Measurements from ENCODE around the gene TDRD10. TPM values are rescaled to one million over a fixed set of nuclear protein-coding genes. Genes with fewer than 3 reads are reported as not detected.

TDRD10 gene
- total RNA-seq, 8 experiments from 2014 or later: 0.17 to 2.6 (median 0.92) TPM; not detected in 1

- WGBS, 10 experiments: 0 to 6% (median 4%) methylated on average over 3 to 12 of the region's 17 CpGs; no CpG with 5 or more reads in 7 of the 10 experiments
- peak overlapping the region; percentile 41 to 56 (median 47) for H3K4me3 ChIP-seq
- peaks cover 29 to 32% of the 10 kb centered on the region in 2 donors for H3K4me1 ChIP-seq (replicated peaks in 1 of 2)
- ATAC-seq (replicated peaks in 6 of 8): peak in 2 of 8 experiments; percentile 6 to 12
- in situ Hi-C loops (cut with MboI; ENCODE audit: low pct_unique_long_range_greater_than_20kb in 2 of 9, low sequenced_read_pairs in 9 of 9, unreplicated experiment in 9 of 9): loop anchor here in 3 of 9 experiments (25.0 kb wide), 1 partner anchor 494 kb away; the partner anchor contains the start of genes ADAM15 (in 3 of the 3) and EFNA4 (in 3 of the 3)
- H3K27ac ChIP-seq: no peak overlapping the region
Observed at GRCh38 chr1:154568157-154568815, 66.3 kb downstream of the TDRD10 start.

- no peak for ATAC-seq (replicated peaks in 6 of 8)
- no peak overlapping the region for H3K27ac ChIP-seq
- in situ Hi-C loops (cut with MboI; ENCODE audit: low pct_unique_long_range_greater_than_20kb in 2 of 9, low sequenced_read_pairs in 9 of 9, unreplicated experiment in 9 of 9): loop anchor here in 3 of 9 experiments (25.0 kb wide), 1 partner anchor 491 kb away; the partner anchor contains the start of genes ADAM15 (in 3 of the 3) and EFNA4 (in 3 of the 3)
- no peak overlapping the region for H3K4me3 ChIP-seq
- 92 to 100% (median 95%) methylated on average over 4 to 56 of the region's 59 CpGs; no CpG with 5 or more reads in 3 of the 10 experiments for WGBS, 10 experiments
- H3K4me1 ChIP-seq (replicated peaks in 1 of 2): peaks cover 33 to 40% of the 10 kb centered on the region in 2 donors
Observed at GRCh38 chr1:154571244-154571963, 69.4 kb downstream of the TDRD10 start.

GRCh38 chr1:154571964-154572288 is 69.9 kb downstream of the TDRD10 start:
- no peak overlapping the region for H3K4me3 ChIP-seq
- 85 to 100% (median 91%) methylated on average over 1 to 28 of the region's 29 CpGs; no CpG with 5 or more reads in 5 of the 10 experiments for WGBS, 10 experiments
- H3K4me1 ChIP-seq (replicated peaks in 1 of 2): peaks cover 28 to 36% of the 10 kb centered on the region in 2 donors
- in situ Hi-C loops (cut with MboI; ENCODE audit: low pct_unique_long_range_greater_than_20kb in 2 of 9, low sequenced_read_pairs in 9 of 9, unreplicated experiment in 9 of 9): loop anchor here in 3 of 9 experiments (25.0 kb wide), 1 partner anchor 490 kb away; the partner anchor contains the start of genes ADAM15 (in 3 of the 3) and EFNA4 (in 3 of the 3)
- ATAC-seq (replicated peaks in 6 of 8): no peak
- H3K27ac ChIP-seq: peak overlapping the region; percentile 5 to 17

- in situ Hi-C loops (cut with MboI; ENCODE audit: low pct_unique_long_range_greater_than_20kb in 2 of 9, low sequenced_read_pairs in 9 of 9, unreplicated experiment in 9 of 9): loop anchor here in 3 of 9 experiments (25.0 kb wide), 1 partner anchor 490 kb away; the partner anchor contains the start of genes ADAM15 (in 3 of the 3) and EFNA4 (in 3 of the 3)
- peak overlapping the region; percentile 5 to 17 for H3K27ac ChIP-seq
- 61 to 100% (median 80%) methylated on average over 1 to 4 of the region's 10 CpGs; no CpG with 5 or more reads in 5 of the 10 experiments for WGBS, 10 experiments
- H3K4me1 ChIP-seq (replicated peaks in 1 of 2): peaks cover 27 to 35% of the 10 kb centered on the region in 2 donors
- no peak overlapping the region for H3K4me3 ChIP-seq
- peak in 1 of 8 experiments; percentile 9 for ATAC-seq (replicated peaks in 6 of 8)
Observed at GRCh38 chr1:154572468-154573167, 70.6 kb downstream of the TDRD10 start.

GRCh38 chr1:154573168-154573510 is 71.1 kb downstream of the TDRD10 start:
- 50 to 93% (median 86%) methylated on average over 1 to 3 of the region's 3 CpGs; no CpG with 5 or more reads in 3 of the 10 experiments for WGBS, 10 experiments
- Histone ChIP-seq H3K27ac (no peak overlapping the region), H3K4me1 (replicated peaks in 1 of 2) (peaks cover 27 to 33% of the 10 kb centered on the region in 2 donors), H3K4me3 (no peak overlapping the region)
- no peak for ATAC-seq (replicated peaks in 6 of 8)
- in situ Hi-C loops (cut with MboI; ENCODE audit: low pct_unique_long_range_greater_than_20kb in 2 of 9, low sequenced_read_pairs in 9 of 9, unreplicated experiment in 9 of 9): loop anchor here in 3 of 9 experiments (25.0 kb wide), 1 partner anchor 489 kb away; the partner anchor contains the start of genes ADAM15 (in 3 of the 3) and EFNA4 (in 3 of the 3)

GRCh38 chr1:154574716-154575115 is 72.7 kb downstream of the TDRD10 start:
- peak; percentile 17 to 90 (median 74) for ATAC-seq (replicated peaks in 6 of 8)
- Histone ChIP-seq H3K4me1 (replicated peaks in 1 of 2) (peaks cover 18 to 25% of the 10 kb centered on the region in 2 donors), H3K27ac (no peak overlapping the region), H3K4me3 (no peak overlapping the region)
- 0 to 60% (median 29%) methylated on average over 1 to 7 of the region's 7 CpGs; no CpG with 5 or more reads in 2 of the 10 experiments for WGBS, 10 experiments
- in situ Hi-C loops (cut with MboI; ENCODE audit: low pct_unique_long_range_greater_than_20kb in 2 of 9, low sequenced_read_pairs in 9 of 9, unreplicated experiment in 9 of 9): loop anchor here in 3 of 9 experiments (25.0 kb wide), 1 partner anchor 488 kb away; the partner anchor contains the start of genes ADAM15 (in 3 of the 3) and EFNA4 (in 3 of the 3)

GRCh38 chr1:154575147-154575927 is 73.3 kb downstream of the TDRD10 start:
- 84 to 100% (median 87%) methylated on average over 3 to 9 of the region's 10 CpGs; no CpG with 5 or more reads in 3 of the 10 experiments for whole genome bisulfite sequencing, 10 experiments
- H3K27ac ChIP-seq: no peak overlapping the region
- no peak overlapping the region for H3K4me3 ChIP-seq
- in situ Hi-C loops (cut with MboI; ENCODE audit: low pct_unique_long_range_greater_than_20kb in 2 of 9, low sequenced_read_pairs in 9 of 9, unreplicated experiment in 9 of 9): no loop called here
- H3K4me1 ChIP-seq (replicated peaks in 1 of 2): peaks cover 18 to 25% of the 10 kb centered on the region in 2 donors
- ATAC-seq (replicated peaks in 6 of 8): peak in 3 of 8 experiments; percentile 2 to 9 (median 3)

- in situ Hi-C loops (cut with MboI; ENCODE audit: low pct_unique_long_range_greater_than_20kb in 2 of 9, low sequenced_read_pairs in 9 of 9, unreplicated experiment in 9 of 9): no loop called here
- no peak overlapping the region for H3K4me3 ChIP-seq
- peak in 1 of 8 experiments; percentile 4 for ATAC-seq (replicated peaks in 6 of 8)
- no peak overlapping the region for H3K27ac ChIP-seq
- WGBS, 10 experiments: 50 to 100% (median 92%) methylated on average over 1 to 5 of the region's 8 CpGs; no CpG with 5 or more reads in 3 of the 10 experiments
- peaks cover 18 to 25% of the 10 kb centered on the region in 2 donors for H3K4me1 ChIP-seq (replicated peaks in 1 of 2)
Observed at GRCh38 chr1:154575951-154576566, 74.0 kb downstream of the TDRD10 start.

- no peak overlapping the region for H3K27ac ChIP-seq
- WGBS, 10 experiments: 47 to 100% (median 80%) methylated on average over 1 to 4 of the region's 7 CpGs; no CpG with 5 or more reads in 1 of the 10 experiments
Observed at GRCh38 chr1:154577346-154578057, 75.5 kb downstream of the TDRD10 start.

GRCh38 chr1:154578058-154578418 is 76.0 kb downstream of the TDRD10 start:
- in situ Hi-C loops (cut with MboI; ENCODE audit: low pct_unique_long_range_greater_than_20kb in 2 of 9, low sequenced_read_pairs in 9 of 9, unreplicated experiment in 9 of 9): no loop called here
- WGBS, 10 experiments: 33 to 100% (median 93%) methylated on average over 1 to 6 of the region's 6 CpGs; no CpG with 5 or more reads in 4 of the 10 experiments
- Histone ChIP-seq H3K27ac (no peak overlapping the region), H3K4me3 (no peak overlapping the region), H3K4me1 (replicated peaks in 1 of 2) (peaks cover 5 to 14% of the 10 kb centered on the region in 2 donors)
- ATAC-seq (replicated peaks in 6 of 8): peak in 4 of 8 experiments; percentile 6 to 95 (median 81)

More at GRCh38 chr1:154577346-154578057, 75.5 kb downstream of the TDRD10 start:
- peaks cover 10 to 19% of the 10 kb centered on the region in 2 donors for H3K4me1 ChIP-seq (replicated peaks in 1 of 2)
- in situ Hi-C loops (cut with MboI; ENCODE audit: low pct_unique_long_range_greater_than_20kb in 2 of 9, low sequenced_read_pairs in 9 of 9, unreplicated experiment in 9 of 9): no loop called here
- no peak overlapping the region for H3K4me3 ChIP-seq
- ATAC-seq (replicated peaks in 6 of 8): no peak

- H3K27ac ChIP-seq: no peak overlapping the region
- H3K4me3 ChIP-seq: no peak overlapping the region
- in situ Hi-C loops (cut with MboI; ENCODE audit: low pct_unique_long_range_greater_than_20kb in 2 of 9, low sequenced_read_pairs in 9 of 9, unreplicated experiment in 9 of 9): no loop called here
- H3K4me1 ChIP-seq (replicated peaks in 1 of 2): peaks cover 0 to 8% of the 10 kb centered on the region in 2 donors
- ATAC-seq (replicated peaks in 6 of 8): no peak
- WGBS, 10 experiments: 93 to 100% (median 96%) methylated on average over 1 to 5 of the region's 8 CpGs; no CpG with 5 or more reads in 4 of the 10 experiments
Observed at GRCh38 chr1:154579374-154579773, 77.4 kb downstream of the TDRD10 start.
